GM20000 (cell line): ENCODE measurements around the gene CD80.

ENCODE experiments used
- DNase-seq: peaks from one replicate; pipeline ENCODE4 v3.0.0; 2012; ENCODE audit warnings: low spot score
- CTCF ChIP-seq: IDR thresholded peaks from 2 replicates; pipeline ENCODE4 v1.5.1; 2012; ENCODE audit warnings: mild to moderate bottlenecking, control low read depth; ENCODE audit errors: extremely low read depth, missing control alignments

CD80 gene

GRCh38 chr3:119562307-119562961 lies 3.0 kb upstream of the CD80 start:
- peak; percentile 79 for DNase-seq
- TF ChIP-seq CTCF, result no peak

- no peak for DNase-seq
- no peak for TF ChIP-seq CTCF
Measured at GRCh38 chr3:119560160-119560559, 746 bp upstream of the CD80 start.

- DNase-seq, result no peak
Measured at GRCh38 chr3:119558626-119559317, 642 bp downstream of the CD80 start.

GRCh38 chr3:119557877-119558269 lies 1.5 kb downstream of the CD80 start:
- no peak for DNase-seq
- no peak for TF ChIP-seq CTCF

More at GRCh38 chr3:119558626-119559317, 642 bp downstream of the CD80 start:
- TF ChIP-seq CTCF, result no peak

- DNase-seq, result no peak
Measured at GRCh38 chr3:119557192-119557876, 2.1 kb downstream of the CD80 start.

GRCh38 chr3:119555929-119556328 lies 3.5 kb downstream of the CD80 start:
- no peak for DNase-seq
- no peak for TF ChIP-seq CTCF

More at GRCh38 chr3:119557192-119557876, 2.1 kb downstream of the CD80 start:
- no peak for TF ChIP-seq CTCF

- no peak for TF ChIP-seq CTCF
- no peak for DNase-seq
Measured at GRCh38 chr3:119555309-119555735, 4.1 kb downstream of the CD80 start.
